ENCODE measurements around the gene ULK2.
A peak's percentile ranks its signal among the peaks of the same experiment; 100 is the strongest.

GRCh38 chr17:19728084-19728495 lies 139.6 kb downstream of the ULK2 start:
- TF ChIP-seq CTCF (CRISPR knock-in tag; IDR thresholded peaks at IDR 0.05) (0 out of 2 replicates have a peak, but pooled peaks have one; percentile 1), NR2C2 (CRISPR knock-in tag; IDR thresholded peaks at IDR 0.05; ENCODE audit: borderline replicate concordance) (no peak), PRDM15 (CRISPR knock-in tag; IDR thresholded peaks at IDR 0.05) (no peak)

Data from HepG2 (cell line).